Thyroid gland (tissue), 4 donors: Measurements from ENCODE around the gene ERGIC2.

Source experiments
- CTCF ChIP-seq, 6 experiments: fragments of 200-600 bp in 3 of 6; fragments of 450-650 bp in 3 of 6; sonication (generic) in 3 of 6; IDR thresholded peaks; one replicate each; pipeline ENCODE4 v1.5.1; 2016 to 2019; ENCODE audit warnings: antibody characterized with exemption in 6 of 6, mild to moderate bottlenecking in 2 of 6, inconsistent platforms in 1 of 6, moderate library complexity in 1 of 6
- POLR2A ChIP-seq, 2 donors: fragments of 450-650 bp; IDR thresholded peaks; one replicate each; pipeline ENCODE4 v1.6.1; 2017; ENCODE audit warnings: antibody characterized with exemption in 2 of 2, mild to moderate bottlenecking in 2 of 2, moderate library complexity in 1 of 2

- TF ChIP-seq CTCF (IDR thresholded peaks at IDR 0.05) (no peak), POLR2A (IDR thresholded peaks at IDR 0.05) (no peak)
Measured at GRCh38 chr12:29428633-29429032, 47.7 kb upstream of the ERGIC2 start.
